GM12878 (cell line): ENCODE data around the gene OR13A1. TPM values are rescaled to one million over a fixed set of nuclear protein-coding genes. Genes with fewer than 3 reads are reported as not detected.

Experiments used
- ATAC-seq: fragments of 200-7000 bp; cut with Tn5 transposase; 3 replicates; pipeline ENCODE4 v1.9.1; 2020; ENCODE audit warnings: mild to moderate bottlenecking, moderate library complexity
- BruUV-seq: library from RNA; stranded (reverse); fragments of 400-500 nt; replicated peaks from 2 replicates; lab custom pipeline; 2021; lab: Mats Ljungman, UMichigan
- CTCF ChIA-PET: fragments of 300-600 bp; sonication (Branson Sonifier 250); formaldehyde crosslinking; extraction: SDS; loops from one replicate; lab custom pipeline; 2021; ENCODE audit warnings: inconsistent platforms; lab: Yijun Ruan, JAX
- POLR2A ChIA-PET: fragments of 350-600 bp; formaldehyde crosslinking; extraction: SDS; loops from one replicate; lab custom pipeline; 2021; ENCODE audit warnings: inconsistent platforms; lab: Charles Lee
- RAD21 ChIA-PET: fragments of 300-600 bp; sonication (Branson Sonifier 250); formaldehyde crosslinking; loops from one replicate; lab custom pipeline; 2023; ENCODE audit warnings: antibody characterized with exemption; ENCODE audit not compliant: unreplicated experiment; lab: Charles Lee
- SMC1A ChIA-PET: fragments of 300-600 bp; sonication (Branson Sonifier 250); formaldehyde crosslinking; loops from one replicate; lab custom pipeline; 2023; ENCODE audit not compliant: unreplicated experiment, uncharacterized antibody; lab: Charles Lee
- DNase-seq: peaks from one replicate; pipeline ENCODE4 v3.0.0-alpha.2; 2011; ENCODE audit warnings: low read depth, low spot score
- FAIRE-seq: peaks from 3 replicates; lab custom pipeline; 2011; peaks lifted over from hg19 to GRCh38; lab: Jason Lieb, UNC
- H2AFZ ChIP-seq: 2 replicates; pipeline ENCODE4 v1.6.0; 2011; ENCODE audit warnings: low read depth, low read length, control low read depth; ENCODE audit not compliant: control insufficient read depth
- H3K27ac ChIP-seq: 2 replicates; pipeline ENCODE4 v1.5.1; 2011; ENCODE audit warnings: control low read depth; ENCODE audit not compliant: control insufficient read depth, insufficient read depth
- H3K27me3 ChIP-seq, 2 experiments: replicated peaks in 1 of 2; 2 replicates each; pipeline versions ENCODE4 v1.6.0 to v1.6.1; 2011; ENCODE audit warnings: low read length in 1 of 2; ENCODE audit not compliant: control insufficient read depth in 2 of 2, insufficient read depth in 2 of 2
- H3K36me3 ChIP-seq, 2 experiments: 2 replicates each; pipeline ENCODE4 v1.5.1; 2011; ENCODE audit warnings: low read length in 1 of 2; ENCODE audit not compliant: control insufficient read depth in 2 of 2, insufficient read depth in 2 of 2
- H3K4me1 ChIP-seq: 2 replicates; pipeline ENCODE4 v1.6.1; 2011; ENCODE audit warnings: mild to moderate bottlenecking, low read length, moderate library complexity, mixed read lengths; ENCODE audit not compliant: control insufficient read depth, insufficient read depth
- H3K4me2 ChIP-seq: 2 replicates; pipeline ENCODE4 v1.6.0; 2011; ENCODE audit warnings: control low read depth; ENCODE audit not compliant: control insufficient read depth, insufficient read depth
- H3K4me3 ChIP-seq: fragments of 200-600 bp; sonication (generic); 2 replicates; pipeline ENCODE4 v1.5.1; 2016
- H3K79me2 ChIP-seq: 2 replicates; pipeline ENCODE4 v1.6.0; 2011; ENCODE audit warnings: low read length; ENCODE audit not compliant: control insufficient read depth, insufficient read depth
- H3K9ac ChIP-seq: 2 replicates; pipeline ENCODE4 v1.8.0; 2011; ENCODE audit warnings: low read length, control low read depth, mixed read lengths; ENCODE audit not compliant: control insufficient read depth, insufficient read depth
- H3K9me3 ChIP-seq: replicated peaks from 3 replicates; pipeline ENCODE4 v1.5.1; 2011; ENCODE audit warnings: mild to moderate bottlenecking, low read length; ENCODE audit not compliant: control insufficient read depth, insufficient read depth
- H4K20me1 ChIP-seq: 2 replicates; pipeline ENCODE4 v1.6.0; 2011; ENCODE audit not compliant: control insufficient read depth, insufficient read depth
- BCLAF1 ChIP-seq: fragments of 450-650 bp; IDR thresholded peaks from 2 replicates; pipeline ENCODE4 v1.6.1; 2017; ENCODE audit warnings: antibody characterized with exemption, mild to moderate bottlenecking, moderate library complexity
- CHD4 ChIP-seq: fragments of 200-600 bp; sonication (generic); IDR thresholded peaks from 2 replicates; pipeline ENCODE4 v1.6.1; 2016; ENCODE audit warnings: mild to moderate bottlenecking
- HDAC6 ChIP-seq: fragments of 200-600 bp; sonication (generic); IDR thresholded peaks from one replicate; pipeline ENCODE4 v1.8.0; 2017; ENCODE audit warnings: antibody characterized with exemption; ENCODE audit not compliant: unreplicated experiment
- NFIC ChIP-seq: IDR thresholded peaks from 2 replicates; pipeline ENCODE4 v1.6.1; 2012; ENCODE audit warnings: low read depth, mild to moderate bottlenecking, inconsistent platforms, low read length, moderate library complexity
- NFYB ChIP-seq: IDR thresholded peaks from 2 replicates; pipeline ENCODE4 v1.6.1; 2011; ENCODE audit warnings: low read depth, mild to moderate bottlenecking, low read length, improper control_type of control experiment, moderate library complexity; ENCODE audit not compliant: insufficient read depth
- PKNOX1 ChIP-seq: fragments of 450-650 bp; IDR thresholded peaks from 2 replicates; pipeline ENCODE4 v1.6.1; 2016; ENCODE audit warnings: mild to moderate bottlenecking
- ZBTB11 ChIP-seq: fragments of 450-650 bp; formaldehyde crosslinking; IDR thresholded peaks from 2 replicates; pipeline ENCODE4 v1.5.0; 2022; ENCODE audit warnings: mild to moderate bottlenecking, missing genetic modification characterization
- ZNF592 ChIP-seq: fragments of 450-650 bp; IDR thresholded peaks from 2 replicates; pipeline ENCODE4 v1.6.1; 2017; ENCODE audit warnings: mild to moderate bottlenecking, moderate library complexity
- WGBS: methylation state at CpG from one replicate; pipeline ENCODE4 v1.1.6; 2016; ENCODE audit warnings: low lambda C conversion rate; ENCODE audit not compliant: insufficient replicate concordance, insufficient coverage; ENCODE audit errors: missing lambda C conversion rate; 5-methylcytosine and 5-hydroxymethylcytosine counted together
- in situ Hi-C: fragments of 300-500 bp; cut with MboI; formaldehyde crosslinking; loops from 9 replicates; pipeline ENCODE4 v1.14.3; 2018; ENCODE audit warnings: mixed read lengths
- intact Hi-C: fragments of 100-400 bp; cut with micrococcal nuclease; formaldehyde crosslinking; loops from one replicate; pipeline ENCODE4 v1.14.2; 2022; ENCODE audit not compliant: unreplicated experiment
- polyA plus RNA-seq, 11 experiments: library from polyadenylated mRNA; depleted of rRNA in 4 of 11; unstranded in 6 of 11; stranded (reverse) in 5 of 11; fragments of >200 nt; fragmentation: Nextera tagmentation in 4 of 11; fragmentation: Illumina TruSeq in 1 of 11; extraction: Ambion mirVana in 4 of 11; extraction: Trizol in 1 of 11; gene quantifications; 1 replicate in 1 of 11; 2 replicates in 10 of 11; pipeline versions ENCODE4 v1.2.1 to v1.2.3, GENCODE V29; 2011 to 2016; ENCODE audit warnings: inconsistent platforms in 2 of 11, missing spikeins in 2 of 11, low read depth in 1 of 11
- total RNA-seq, 4 experiments: library from RNA; depleted of rRNA in 3 of 4; stranded (reverse); fragments of >200 nt in 3 of 4; fragmentation: Illumina TruSeq in 1 of 4; extraction: Trizol in 1 of 4; gene quantifications; 2 replicates each; pipeline versions ENCODE4 v1.2.1 to v1.2.3, GENCODE V29; 2013 to 2021

Gene OR13A1
- total and polyA plus RNA-seq, 10 of the 15 experiments (the other 5 are each of a cell fraction or from before 2014, with no cell fraction given): 0.14 to 0.56 (median 0.27) TPM; not detected in 1

GRCh38 chr10:45325116-45325515 lies 9.7 kb upstream of the OR13A1 start (continued):
- TF ChIP-seq ZBTB11: no peak

GRCh38 chr10:45319702-45320101 lies 4.3 kb upstream of the OR13A1 start:
- no peak overlapping the region for H3K9ac ChIP-seq
- CTCF ChIA-PET: no interaction called here
- 61% methylated on average over 2 of the region's 2 CpGs for WGBS
- H3K79me2 ChIP-seq: no peaks in the 10 kb centered on the region
- intact Hi-C loops: no loop called here
- SMC1A ChIA-PET: no interaction called here
- no peaks in the 10 kb centered on the region for H3K27me3 ChIP-seq
- H3K27ac ChIP-seq: no peak overlapping the region
- no peaks in the 10 kb centered on the region for H3K36me3 ChIP-seq
- POLR2A ChIA-PET: no interaction called here
- DNase-seq (no peak), FAIRE-seq (no peak), ATAC-seq (no peak)
- no peaks in the 10 kb centered on the region for H3K4me1 ChIP-seq
- no peak overlapping the region for H3K4me2 ChIP-seq
- in situ Hi-C loops: no loop called here
- no peaks in the 10 kb centered on the region for H4K20me1 ChIP-seq
- H3K4me3 ChIP-seq: no peak overlapping the region
- no peaks in the 10 kb centered on the region for H3K9me3 ChIP-seq
- H2AFZ ChIP-seq: no peak overlapping the region
- no TSS peak for BruUV-seq
- RAD21 ChIA-PET: no interaction called here
- TF ChIP-seq NFIC (no peak), BCLAF1 (no peak), HDAC6 (no peak), PKNOX1 (no peak), CHD4 (no peak), NFYB (no peak), ZNF592 (no peak)
